G401 (cell line): ENCODE data around the gene ARFIP2. TPM values are rescaled to one million over a fixed set of nuclear protein-coding genes. Genes with fewer than 3 reads are reported as not detected.
A peak's percentile ranks its signal among the peaks of the same experiment; 100 is the strongest.

Experiments
- DNase-seq: peaks from one replicate; pipeline ENCODE4 v3.0.0-alpha.2; 2015; ENCODE audit warnings: low spot score
- in situ Hi-C: cut with HindIII; loops from 2 replicates; pipeline ENCODE4 v1.10.0; 2016; ENCODE audit warnings: low sequenced_read_pairs, mixed read lengths
- total RNA-seq: library from RNA; depleted of rRNA; stranded (reverse); fragments of >200 nt; shearing (Covaris generic); gene quantifications from 2 replicates; pipeline ENCODE4 v1.2.3, GENCODE V29; 2014

ARFIP2 gene
- total RNA-seq, 1 experiment from 2014 or later = 72.5 TPM

- in situ Hi-C loops = no loop called here
- DNase-seq = no peak
These were observed 4.5 kb upstream of the ARFIP2 start for GRCh38 chr11:6485661-6486060.

DNA sequence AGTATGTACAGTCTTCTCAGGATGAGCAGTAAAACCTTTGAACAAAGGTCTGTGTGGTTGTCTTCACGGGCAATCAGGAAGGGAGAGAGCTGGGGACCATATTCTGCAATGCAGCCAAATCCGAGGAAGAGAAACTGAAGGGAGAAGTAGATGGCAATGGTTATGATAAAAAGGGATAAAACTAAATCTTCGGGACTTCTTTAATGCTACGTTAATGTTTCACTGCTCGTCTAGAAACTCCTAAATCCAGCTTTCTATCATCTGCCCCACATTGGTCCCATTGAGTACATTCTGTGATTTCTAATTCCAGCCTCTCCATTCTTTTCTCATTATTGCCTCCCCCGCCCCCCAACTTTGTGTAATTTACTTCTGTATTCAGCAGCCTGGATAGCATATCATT, 1.9 kb upstream of the ARFIP2 start:
- in situ Hi-C loops = no loop called here
- no peak for DNase-seq

DNA sequence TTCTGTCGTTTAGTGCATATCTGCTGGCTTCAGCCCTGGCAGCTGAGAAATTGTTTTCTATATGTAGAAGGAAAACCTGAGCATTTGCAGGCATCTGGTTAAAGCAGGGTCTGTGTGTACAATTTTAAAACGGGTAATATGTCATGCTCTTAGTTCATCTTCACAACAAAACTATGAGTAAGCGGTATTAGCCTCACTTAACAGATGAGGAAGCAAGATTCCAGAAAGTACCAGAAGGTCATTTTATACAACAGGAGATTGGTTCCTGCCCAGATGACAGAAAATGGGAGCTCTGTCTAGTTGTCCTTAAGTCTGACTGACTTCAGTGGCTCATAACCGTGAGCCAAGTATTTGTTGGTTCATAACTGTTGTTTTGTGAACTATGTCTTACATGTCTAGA, 1.3 kb upstream of the ARFIP2 start:
- DNase-seq = no peak
- in situ Hi-C loops = no loop called here

DNA sequence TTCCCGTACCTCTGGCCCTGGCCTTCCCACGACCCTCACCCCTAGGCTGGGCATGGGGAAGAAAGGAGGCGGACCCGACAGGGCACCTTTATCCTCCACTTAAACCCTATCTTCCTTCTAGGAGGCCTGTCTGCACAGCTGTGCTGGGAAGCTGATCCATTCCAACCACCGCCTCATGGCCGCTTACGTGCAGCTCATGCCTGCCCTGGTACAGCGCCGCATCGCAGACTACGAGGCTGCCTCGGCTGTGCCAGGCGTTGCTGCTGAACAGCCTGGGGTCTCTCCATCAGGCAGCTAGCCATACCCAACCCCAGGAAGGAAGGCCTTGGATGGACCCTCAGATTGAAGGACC, 769 bp upstream of the ARFIP2 start:
- in situ Hi-C loops = no loop called here
- DNase-seq = no peak

DNA sequence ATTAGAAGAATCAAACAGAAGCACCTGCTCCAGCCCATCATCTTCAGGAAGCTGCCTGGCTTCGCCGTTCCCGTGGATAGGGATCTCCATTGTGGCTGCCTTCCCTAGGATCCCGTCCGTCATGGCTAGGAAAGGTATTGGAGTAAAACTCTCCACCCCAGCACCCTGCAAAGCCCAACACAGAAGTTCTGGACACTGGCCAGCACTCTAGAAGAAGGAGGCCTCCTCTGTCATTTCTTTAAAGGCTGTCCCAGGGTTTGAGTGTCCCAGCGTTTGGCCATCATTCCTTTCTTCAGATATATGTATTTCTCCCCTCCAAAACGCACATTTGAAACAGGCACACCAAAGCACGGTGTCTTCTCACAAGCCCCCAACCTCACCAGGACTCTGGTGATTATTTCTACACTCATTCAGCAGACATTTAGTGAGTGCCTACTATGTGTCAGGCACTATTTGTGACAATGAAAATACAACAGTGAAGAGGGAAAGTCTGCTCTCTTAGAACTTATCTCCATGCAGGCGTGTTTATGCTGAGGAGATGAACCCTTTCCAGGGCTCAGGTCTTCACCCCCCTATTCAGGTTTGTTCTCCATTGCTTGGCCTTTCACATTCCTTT, 724 bp downstream of the ARFIP2 start:
- DNase-seq = no peak
- in situ Hi-C loops = no loop called here

- in situ Hi-C loops = no loop called here
- no peak for DNase-seq
These were observed 4.6 kb downstream of the ARFIP2 start for GRCh38 chr11:6476571-6476970.

- DNase-seq = no peak
- in situ Hi-C loops = no loop called here
These were observed 5.2 kb downstream of the ARFIP2 start for GRCh38 chr11:6475936-6476335.

DNA sequence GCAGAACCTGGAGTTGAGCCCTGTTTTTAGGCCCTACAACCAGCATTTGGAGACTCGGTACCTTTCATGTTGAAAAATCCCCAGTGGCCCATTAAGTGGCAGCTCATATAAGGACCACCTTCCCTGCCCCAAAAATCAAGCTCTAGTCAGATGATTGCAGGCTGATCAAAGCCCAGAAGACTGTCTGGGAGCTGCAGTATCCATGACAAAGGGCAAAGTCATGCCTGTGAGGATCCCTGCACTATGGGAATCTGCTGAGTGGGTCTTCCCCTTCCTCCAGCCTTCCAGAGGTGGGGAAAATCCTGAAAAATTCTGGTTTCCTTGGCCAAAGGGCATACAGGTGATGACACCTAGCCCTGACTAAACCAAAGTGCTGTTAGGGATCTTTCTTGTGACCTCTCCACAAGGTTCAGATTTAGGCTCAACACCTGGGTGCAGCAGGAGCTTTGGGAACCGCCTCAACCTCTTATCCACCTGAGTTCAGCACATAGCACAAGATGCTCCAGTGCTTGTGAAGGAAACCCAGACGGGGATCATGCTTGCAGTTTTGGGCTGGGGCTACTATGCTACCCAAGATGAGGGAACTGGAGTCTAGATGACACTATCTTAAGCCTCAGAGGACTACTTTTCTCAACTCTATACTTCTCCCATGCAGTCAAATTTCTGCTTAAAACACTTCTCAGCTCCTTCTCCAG, 6.2 kb downstream of the ARFIP2 start:
- no peak for DNase-seq
- in situ Hi-C loops = no loop called here

- in situ Hi-C loops = no loop called here
- DNase-seq = no peak
These were observed 6.7 kb downstream of the ARFIP2 start for GRCh38 chr11:6474413-6474792.

DNA sequence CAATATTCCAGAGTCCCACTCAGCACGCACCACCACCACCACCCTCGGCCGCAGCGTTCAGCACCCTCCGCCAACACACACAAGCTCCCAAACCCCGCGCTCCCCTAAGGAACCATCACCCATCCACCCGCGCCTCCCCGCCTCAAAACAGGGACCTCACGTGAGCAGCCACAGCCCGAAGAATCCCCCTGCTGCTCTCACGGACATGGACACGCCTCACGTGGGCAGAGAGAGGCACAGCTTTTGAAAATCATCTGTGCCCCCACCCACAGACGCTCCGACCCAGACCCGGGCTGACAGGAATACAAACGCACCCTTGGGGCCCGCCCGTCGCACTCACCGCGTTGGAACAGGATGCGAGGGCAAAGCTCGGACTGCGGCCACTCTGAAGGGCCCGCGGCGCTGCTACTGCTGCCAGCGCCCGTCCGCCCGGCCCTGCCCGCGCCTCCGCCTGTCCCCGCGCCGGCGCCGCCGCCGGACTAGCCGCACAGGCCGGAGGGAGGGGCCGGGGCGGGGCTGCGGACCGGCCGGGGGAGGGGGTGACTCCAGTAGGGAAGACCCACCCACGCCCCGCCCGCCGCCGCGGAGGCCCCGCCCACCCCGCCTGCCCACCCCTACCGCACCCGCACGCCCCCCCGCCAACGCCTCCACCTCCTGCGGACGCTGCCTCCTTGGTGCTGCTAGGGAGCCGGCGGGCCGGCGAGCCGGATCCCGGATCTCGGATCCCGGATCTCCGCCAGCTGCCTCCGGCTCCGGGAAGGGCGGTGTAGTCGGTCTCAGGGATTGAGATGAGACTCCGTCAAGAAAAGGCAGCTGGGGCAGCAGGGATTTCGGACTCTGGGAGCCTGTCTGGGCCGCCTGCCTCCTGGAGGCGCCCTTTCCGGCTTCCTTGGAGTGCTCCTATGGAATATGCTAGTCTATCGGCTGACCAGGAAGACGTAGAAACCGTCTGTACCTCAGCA, 7.4 kb downstream of the ARFIP2 start, which contains the start of gene TRIM3:
Gene TRIM3 (minus strand): TSS at position 491 of the 962 bp plus-strand sequence. CDS start 8,246 bp downstream, outside the sequence.
- peak; percentile 90 for DNase-seq
- in situ Hi-C loops = no loop called here

DNA sequence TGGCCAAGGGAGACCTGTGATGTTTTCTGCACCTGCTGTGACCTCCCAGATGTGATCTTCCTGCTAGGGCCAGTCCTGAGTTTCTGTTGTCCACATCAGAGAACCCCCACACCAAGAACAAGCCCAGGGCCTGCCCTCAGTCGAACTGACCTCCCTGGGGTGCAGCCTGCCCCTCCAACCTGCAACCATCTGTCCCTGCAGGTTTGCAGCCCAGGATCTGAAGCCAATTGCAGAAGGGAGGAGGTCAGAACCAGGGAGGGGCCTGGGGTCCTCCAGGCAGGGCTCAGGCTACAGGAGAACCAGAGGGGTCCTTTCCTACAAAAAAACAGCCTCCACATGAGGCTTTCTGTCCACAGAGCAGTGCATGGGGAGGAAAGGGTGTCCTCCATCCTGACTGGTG, 8.2 kb downstream of the ARFIP2 start:
- peak; percentile 74 for DNase-seq
- in situ Hi-C loops = no loop called here

DNA sequence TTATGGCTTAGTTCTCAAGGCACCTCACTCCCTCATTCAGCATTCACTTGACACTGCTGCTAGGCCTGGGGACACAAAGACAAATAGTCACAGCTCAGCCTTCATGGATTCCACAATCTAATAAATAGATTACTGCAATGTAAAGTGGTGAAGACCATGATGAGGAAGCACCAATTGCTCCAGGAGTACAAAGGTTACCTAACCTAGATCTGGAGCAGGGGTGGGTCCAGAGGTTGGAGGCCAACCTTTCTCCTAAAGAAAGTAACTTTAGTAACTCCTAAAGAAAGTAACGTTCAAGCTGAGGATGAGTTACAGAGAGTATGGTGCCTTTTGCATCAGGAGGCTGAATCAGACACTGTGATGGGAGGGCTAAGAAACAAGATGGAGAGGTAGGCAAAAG, 11.5 kb downstream of the ARFIP2 start:
- DNase-seq = no peak
- in situ Hi-C loops = no loop called here

GRCh38 chr11:6468712-6469495, 12.2 kb downstream of the ARFIP2 start:
- DNase-seq = peak; percentile 60

DNA sequence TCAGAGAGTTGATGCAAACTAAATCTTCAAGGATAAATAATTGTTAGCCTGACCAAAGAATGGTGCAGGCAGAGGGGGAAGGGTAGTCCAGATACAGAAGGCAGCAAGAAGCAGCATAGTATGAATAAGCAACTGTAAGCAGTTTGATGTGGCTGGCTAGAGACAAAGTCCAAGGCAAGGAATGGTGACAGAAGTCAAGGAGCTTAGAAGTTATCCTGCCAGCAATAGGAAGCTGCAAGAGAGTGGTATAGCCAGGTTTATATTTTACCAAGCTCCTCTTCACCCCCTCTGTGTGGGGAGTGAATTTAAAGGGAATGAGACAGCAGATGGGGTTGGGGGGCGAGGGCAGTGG, 22.1 kb downstream of the ARFIP2 start:
- no peak for DNase-seq
- in situ Hi-C loops = no loop called here

More at GRCh38 chr11:6468712-6469495, 12.2 kb downstream of the ARFIP2 start:
- in situ Hi-C loops = no loop called here

- no peak for DNase-seq
- in situ Hi-C loops = no loop called here
These were observed 22.6 kb downstream of the ARFIP2 start for GRCh38 chr11:6458352-6459098.

DNA sequence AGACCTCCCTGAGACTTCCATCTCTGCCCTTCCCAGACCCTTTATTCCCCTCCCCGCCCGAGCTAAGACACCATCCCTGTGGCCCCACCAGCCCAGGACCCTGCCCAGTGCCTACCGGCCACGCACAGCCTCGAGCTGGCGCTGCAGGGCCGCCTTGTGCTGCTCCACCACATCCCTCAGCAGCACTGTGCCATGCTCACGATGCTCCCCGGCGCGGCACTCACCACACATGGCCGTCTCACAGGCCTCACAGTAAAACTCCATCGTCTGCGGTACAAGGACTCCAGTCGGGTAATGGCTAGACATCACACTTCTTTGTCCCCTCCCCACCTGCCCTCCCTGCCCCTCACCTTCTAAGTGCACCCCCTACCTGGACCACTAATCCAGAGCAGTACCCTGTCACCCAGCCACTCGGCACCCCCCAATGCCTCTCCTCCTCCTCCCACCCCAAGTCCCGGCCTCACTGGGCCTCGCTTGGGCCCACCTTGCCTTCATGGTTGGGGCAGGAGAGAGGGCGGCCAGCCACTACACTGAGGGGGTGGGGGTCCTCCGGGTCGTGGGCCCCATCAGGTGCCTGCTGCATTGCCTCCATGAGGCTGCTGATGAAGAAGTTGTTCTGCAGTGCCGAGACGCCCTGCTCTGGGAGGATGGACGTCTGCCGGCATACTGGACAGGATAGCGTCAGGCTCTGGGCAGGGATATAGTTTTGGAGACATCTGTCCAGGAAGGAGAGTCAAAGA, 23.4 kb downstream of the ARFIP2 start:
- DNase-seq = no peak
- in situ Hi-C loops = no loop called here

- in situ Hi-C loops = no loop called here
- DNase-seq = no peak
These were observed 24.6 kb downstream of the ARFIP2 start for GRCh38 chr11:6456361-6457073.
